ENCODE data around the gene VWA8. TPM values are rescaled to one million over a fixed set of nuclear protein-coding genes. Genes with fewer than 3 reads are reported as not detected.
A peak's percentile ranks its signal among the peaks of the same experiment; 100 is the strongest.

VWA8 gene
- total RNA-seq, 1 experiment from 2014 or later: 22.6 TPM

GRCh38 chr13:41751277-41751676 is 209.6 kb downstream of the VWA8 start:
- ATAC-seq (no peak), DNase-seq (ENCODE audit: low read depth, low spot score) (no peak)
- H3K36me3 ChIP-seq (ENCODE audit: control insufficient read depth in 1 of 2, insufficient read depth in 2 of 2, low read length in 2 of 2): no peaks in the 10 kb centered on the region
- H3K4me2 ChIP-seq (ENCODE audit: low read length): no peak overlapping the region
- H4K20me1 ChIP-seq (ENCODE audit: insufficient read depth): no peaks in the 10 kb centered on the region
- BruUV-seq (replicated peaks): no TSS peak
- no peaks in the 10 kb centered on the region for H3K27me3 ChIP-seq (ENCODE audit: insufficient read depth, low read length)
- H3K9me2 ChIP-seq (ENCODE audit: insufficient read depth): no peaks in the 10 kb centered on the region
- peaks cover 3 to 5% of the 10 kb centered on the region in 2 experiments; a peak in 3 of 4 replicates for H3K4me1 ChIP-seq (ENCODE audit: control insufficient read depth in 1 of 2, insufficient read depth in 2 of 2, low read length in 2 of 2)
- ChIA-PET CTCF (no interaction called here), RAD21 (ENCODE audit: low non-redundant PET in 1 of 2, low total read pairs in 2 of 2, uncharacterized antibody in 2 of 2, unreplicated experiment in 2 of 2) (no interaction called here), POLR2A (no interaction called here)
- no peak overlapping the region for H3K4me3 ChIP-seq (replicated peaks in 1 of 2; ENCODE audit: low read depth in 1 of 2, low read length in 2 of 2)
- no peak overlapping the region for H2AFZ ChIP-seq (ENCODE audit: low read depth, low read length, poor library complexity, severe bottlenecking)
- H3K27ac ChIP-seq (ENCODE audit: low read depth, low read length): no peak overlapping the region
- no peaks in the 10 kb centered on the region for H3K9me3 ChIP-seq (ENCODE audit: control insufficient read depth in 1 of 2, insufficient read depth in 1 of 2, low read depth in 1 of 2, low read length in 2 of 2)
- intact Hi-C loops (cut with micrococcal nuclease): no loop called here
- no peaks in the 10 kb centered on the region for H3K79me2 ChIP-seq (ENCODE audit: insufficient read depth, low read length)
- H3K9ac ChIP-seq (ENCODE audit: low read length): no peak overlapping the region
- no peak for TF ChIP-seq EZH2phosphoT487 (IDR thresholded peaks at IDR 0.05; ENCODE audit: borderline replicate concordance)

DNA sequence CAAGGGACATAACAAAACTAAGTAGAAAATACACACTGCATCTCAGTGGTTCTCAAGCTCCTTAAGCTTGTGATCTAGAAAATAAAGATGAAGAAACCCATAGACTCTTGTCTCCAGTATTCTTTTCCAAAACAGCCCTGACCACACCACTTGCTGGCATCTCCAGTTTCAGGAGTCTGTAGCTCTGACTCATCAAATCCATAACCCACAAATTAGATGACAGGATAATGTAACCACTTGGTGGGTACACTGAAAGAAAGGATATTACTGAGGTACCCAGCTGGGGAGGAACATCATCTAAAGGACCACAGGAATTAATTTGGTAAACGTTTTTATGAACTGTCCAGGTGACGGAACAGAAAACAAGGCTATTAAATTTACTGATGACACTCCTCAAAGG is 214.7 kb downstream of the VWA8 start:
- no peak overlapping the region for H3K27ac ChIP-seq (ENCODE audit: low read depth, low read length)
- H3K9me3 ChIP-seq (ENCODE audit: control insufficient read depth in 1 of 2, insufficient read depth in 1 of 2, low read depth in 1 of 2, low read length in 2 of 2): no peaks in the 10 kb centered on the region
- H3K4me2 ChIP-seq (ENCODE audit: low read length): peak overlapping the region; percentile 30; the same call in 1 of the 2 replicates
- H3K9me2 ChIP-seq (ENCODE audit: insufficient read depth): no peaks in the 10 kb centered on the region
- no TSS peak for BruUV-seq (replicated peaks)
- H3K4me3 ChIP-seq (replicated peaks in 1 of 2; ENCODE audit: low read depth in 1 of 2, low read length in 2 of 2): no peak overlapping the region
- intact Hi-C loops (cut with micrococcal nuclease): no loop called here
- ATAC-seq (peak; percentile 92), DNase-seq (ENCODE audit: low read depth, low spot score) (peak; percentile 39)
- ChIA-PET CTCF (no interaction called here), POLR2A (interaction anchor here (1.0 kb wide), 1 partner anchor 9 kb away, joined by 3 read pairs; no protein-coding TSS in a partner anchor), RAD21 (ENCODE audit: low non-redundant PET in 1 of 2, low total read pairs in 2 of 2, uncharacterized antibody in 2 of 2, unreplicated experiment in 2 of 2) (no interaction called here)
- H3K27me3 ChIP-seq (ENCODE audit: insufficient read depth, low read length): no peaks in the 10 kb centered on the region
- no peak overlapping the region for H2AFZ ChIP-seq (ENCODE audit: low read depth, low read length, poor library complexity, severe bottlenecking)
- no peak overlapping the region for H3K9ac ChIP-seq (ENCODE audit: low read length)
- no peaks in the 10 kb centered on the region for H3K36me3 ChIP-seq (ENCODE audit: control insufficient read depth in 1 of 2, insufficient read depth in 2 of 2, low read length in 2 of 2)
- no peaks in the 10 kb centered on the region for H3K79me2 ChIP-seq (ENCODE audit: insufficient read depth, low read length)
- H3K4me1 ChIP-seq (ENCODE audit: control insufficient read depth in 1 of 2, insufficient read depth in 2 of 2, low read length in 2 of 2): peaks cover 8 to 10% of the 10 kb centered on the region in 2 experiments; a peak in 3 of 4 replicates
- H4K20me1 ChIP-seq (ENCODE audit: insufficient read depth): no peaks in the 10 kb centered on the region
- no peak for TF ChIP-seq POLR2AphosphoS5 (IDR thresholded peaks at IDR 0.05; ENCODE audit: low read depth, low read length)
- no peak for TF ChIP-seq ELF1 (IDR thresholded peaks at IDR 0.05; ENCODE audit: borderline replicate concordance, low read depth)
- TF ChIP-seq CBX3 (IDR thresholded peaks at IDR 0.05; ENCODE audit: low read depth): no peak
- TF ChIP-seq REST (IDR thresholded peaks at IDR 0.05; ENCODE audit: low read depth): no peak
- no peak for TF ChIP-seq CEBPB (IDR thresholded peaks at IDR 0.05; ENCODE audit: low read depth)
- TF ChIP-seq ZFX (IDR thresholded peaks at IDR 0.05): no peak
- TF ChIP-seq YY1 (IDR thresholded peaks at IDR 0.05; ENCODE audit: extremely low read depth, insufficient replicate concordance, low read depth, low read length): no peak
- TF ChIP-seq EZH2phosphoT487 (IDR thresholded peaks at IDR 0.05; ENCODE audit: borderline replicate concordance): no peak
- TF ChIP-seq SRF (IDR thresholded peaks at IDR 0.05; ENCODE audit: low read depth): no peak
- TF ChIP-seq, protein P1, sequence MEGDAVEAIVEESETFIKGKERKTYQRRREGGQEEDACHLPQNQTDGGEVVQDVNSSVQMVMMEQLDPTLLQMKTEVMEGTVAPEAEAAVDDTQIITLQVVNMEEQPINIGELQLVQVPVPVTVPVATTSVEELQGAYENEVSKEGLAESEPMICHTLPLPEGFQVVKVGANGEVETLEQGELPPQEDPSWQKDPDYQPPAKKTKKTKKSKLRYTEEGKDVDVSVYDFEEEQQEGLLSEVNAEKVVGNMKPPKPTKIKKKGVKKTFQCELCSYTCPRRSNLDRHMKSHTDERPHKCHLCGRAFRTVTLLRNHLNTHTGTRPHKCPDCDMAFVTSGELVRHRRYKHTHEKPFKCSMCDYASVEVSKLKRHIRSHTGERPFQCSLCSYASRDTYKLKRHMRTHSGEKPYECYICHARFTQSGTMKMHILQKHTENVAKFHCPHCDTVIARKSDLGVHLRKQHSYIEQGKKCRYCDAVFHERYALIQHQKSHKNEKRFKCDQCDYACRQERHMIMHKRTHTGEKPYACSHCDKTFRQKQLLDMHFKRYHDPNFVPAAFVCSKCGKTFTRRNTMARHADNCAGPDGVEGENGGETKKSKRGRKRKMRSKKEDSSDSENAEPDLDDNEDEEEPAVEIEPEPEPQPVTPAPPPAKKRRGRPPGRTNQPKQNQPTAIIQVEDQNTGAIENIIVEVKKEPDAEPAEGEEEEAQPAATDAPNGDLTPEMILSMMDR (IDR thresholded peaks at IDR 0.05 in 2 of 3, conservative IDR thresholded peaks at IDR 0.05 in 1 of 3; ENCODE audit: borderline replicate concordance in 1 of 3, insufficient read depth in 1 of 3, low read depth in 2 of 3, low read length in 2 of 3): no peak
- no peak for TF ChIP-seq SIN3A (IDR thresholded peaks at IDR 0.05; ENCODE audit: low read depth)
- TF ChIP-seq SP1 (IDR thresholded peaks at IDR 0.05; ENCODE audit: low read depth): 0 out of 2 replicates have a peak, but pooled peaks have one; percentile 10
- TF ChIP-seq, protein P2, sequence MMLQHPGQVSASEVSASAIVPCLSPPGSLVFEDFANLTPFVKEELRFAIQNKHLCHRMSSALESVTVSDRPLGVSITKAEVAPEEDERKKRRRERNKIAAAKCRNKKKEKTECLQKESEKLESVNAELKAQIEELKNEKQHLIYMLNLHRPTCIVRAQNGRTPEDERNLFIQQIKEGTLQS (IDR thresholded peaks at IDR 0.05): no peak
- TF ChIP-seq MAX (IDR thresholded peaks at IDR 0.05): no peak
- no peak for TF ChIP-seq ZNF274 (IDR thresholded peaks at IDR 0.05; ENCODE audit: low read depth, low read length)
- peak; percentile 48 for TF ChIP-seq JUND (IDR thresholded peaks at IDR 0.05)
- TF ChIP-seq POLR2A (IDR thresholded peaks at IDR 0.05; ENCODE audit: borderline replicate concordance, extremely low read depth, insufficient read depth, insufficient read length): no peak

Measured in HCT116 (cell line).